ENCODE results near the gene ANGPTL2.

ANGPTL2 gene

GRCh38 chr9:127116957-127117356, 5.5 kb downstream of the ANGPTL2 start:
- no peak for DNase-seq (ENCODE audit: low read depth)

GRCh38 chr9:127116088-127116726, 6.2 kb downstream of the ANGPTL2 start:
- no peak for DNase-seq (ENCODE audit: low read depth)

GRCh38 chr9:127114606-127115005, 7.8 kb downstream of the ANGPTL2 start:
- no peak for DNase-seq (ENCODE audit: low read depth)

- DNase-seq (ENCODE audit: low read depth), result no peak
These were observed 9.1 kb downstream of the ANGPTL2 start for GRCh38 chr9:127113191-127113972.

GRCh38 chr9:127112735-127113161, 9.7 kb downstream of the ANGPTL2 start:
- no peak for DNase-seq (ENCODE audit: low read depth)

GRCh38 chr9:127112056-127112455, 10.4 kb downstream of the ANGPTL2 start:
- no peak for DNase-seq (ENCODE audit: low read depth)

- DNase-seq (ENCODE audit: low read depth), result no peak
These were observed 13.2 kb downstream of the ANGPTL2 start for GRCh38 chr9:127109212-127109711.

- no peak for DNase-seq (ENCODE audit: low read depth)
These were observed 14.2 kb downstream of the ANGPTL2 start for GRCh38 chr9:127107929-127108876.

- DNase-seq (ENCODE audit: low read depth), result no peak
These were observed 15.1 kb downstream of the ANGPTL2 start for GRCh38 chr9:127107171-127107928.

GRCh38 chr9:127106466-127106855, 16.0 kb downstream of the ANGPTL2 start:
- DNase-seq (ENCODE audit: low read depth), result no peak

GRCh38 chr9:127105805-127106465, 16.5 kb downstream of the ANGPTL2 start:
- no peak for DNase-seq (ENCODE audit: low read depth)

GRCh38 chr9:127104581-127105311, 17.7 kb downstream of the ANGPTL2 start:
- DNase-seq (ENCODE audit: low read depth), result no peak

GRCh38 chr9:127102788-127103187, 19.6 kb downstream of the ANGPTL2 start:
- no peak for DNase-seq (ENCODE audit: low read depth)

- no peak for DNase-seq (ENCODE audit: low read depth)
These were observed 20.3 kb downstream of the ANGPTL2 start for GRCh38 chr9:127102176-127102575.

- no peak for DNase-seq (ENCODE audit: low read depth)
These were observed 22.8 kb downstream of the ANGPTL2 start for GRCh38 chr9:127099664-127100063.

- no peak for DNase-seq (ENCODE audit: low read depth)
These were observed 23.4 kb downstream of the ANGPTL2 start for GRCh38 chr9:127098916-127099553.

- DNase-seq (ENCODE audit: low read depth), result no peak
These were observed 24.8 kb downstream of the ANGPTL2 start for GRCh38 chr9:127097683-127098082.

GRCh38 chr9:127096208-127096607, 26.2 kb downstream of the ANGPTL2 start:
- no peak for DNase-seq (ENCODE audit: low read depth)

- no peak for DNase-seq (ENCODE audit: low read depth)
These were observed 27.0 kb downstream of the ANGPTL2 start for GRCh38 chr9:127095411-127095810.

Data from CMK (cell line).